22Rv1 (cell line): ENCODE measurements around the gene PLAGL1.

Experiments used
- H3K27ac ChIP-seq: fragments of 450-650 bp; 2 replicates; pipeline ENCODE4 v1.5.1; 2017
- ZFX ChIP-seq: fragments of 450-650 bp; IDR thresholded peaks from 2 replicates; pipeline ENCODE4 v1.6.1; 2017; ENCODE audit warnings: antibody characterized with exemption, borderline replicate concordance
- TF ChIP-seq, protein P1 (sequence below): fragments of 450-650 bp; IDR thresholded peaks from 2 replicates; pipeline ENCODE4 v1.5.1; 2017; ENCODE audit warnings: mild to moderate bottlenecking

The PLAGL1 gene

DNA sequence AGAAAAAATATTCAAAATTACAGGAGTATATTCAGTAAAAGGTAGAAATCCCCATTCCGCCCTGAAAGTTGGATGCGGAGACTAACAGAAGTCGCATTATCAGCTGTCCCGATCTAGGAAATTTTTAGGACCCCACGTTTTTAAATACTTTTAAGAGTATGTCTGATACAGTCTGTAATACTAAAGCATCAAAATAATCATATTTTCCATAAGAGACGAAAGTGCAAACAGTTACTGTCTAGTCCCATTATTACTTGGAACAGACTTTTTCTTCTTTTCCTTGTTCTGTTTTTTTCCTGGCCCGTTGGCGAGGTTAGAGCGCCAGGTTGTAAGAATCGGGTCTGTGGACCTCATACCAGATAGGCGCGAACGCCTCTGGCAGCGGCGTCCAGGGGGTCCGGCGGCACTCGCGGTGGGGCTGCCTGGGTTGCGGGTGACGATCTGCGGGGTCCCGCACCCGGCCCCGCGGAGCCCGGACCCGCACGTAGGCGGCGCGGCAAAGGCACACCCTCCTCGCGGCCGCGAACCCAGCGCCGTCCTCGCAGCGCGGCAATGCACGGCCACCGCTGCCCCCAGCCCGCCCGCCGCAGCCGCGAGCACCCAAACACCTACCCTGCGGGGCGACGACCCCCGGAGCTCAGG lies 460 bp downstream of the PLAGL1 start:
- peak overlapping the region; percentile 35 for H3K27ac ChIP-seq
- TF ChIP-seq, protein P1, sequence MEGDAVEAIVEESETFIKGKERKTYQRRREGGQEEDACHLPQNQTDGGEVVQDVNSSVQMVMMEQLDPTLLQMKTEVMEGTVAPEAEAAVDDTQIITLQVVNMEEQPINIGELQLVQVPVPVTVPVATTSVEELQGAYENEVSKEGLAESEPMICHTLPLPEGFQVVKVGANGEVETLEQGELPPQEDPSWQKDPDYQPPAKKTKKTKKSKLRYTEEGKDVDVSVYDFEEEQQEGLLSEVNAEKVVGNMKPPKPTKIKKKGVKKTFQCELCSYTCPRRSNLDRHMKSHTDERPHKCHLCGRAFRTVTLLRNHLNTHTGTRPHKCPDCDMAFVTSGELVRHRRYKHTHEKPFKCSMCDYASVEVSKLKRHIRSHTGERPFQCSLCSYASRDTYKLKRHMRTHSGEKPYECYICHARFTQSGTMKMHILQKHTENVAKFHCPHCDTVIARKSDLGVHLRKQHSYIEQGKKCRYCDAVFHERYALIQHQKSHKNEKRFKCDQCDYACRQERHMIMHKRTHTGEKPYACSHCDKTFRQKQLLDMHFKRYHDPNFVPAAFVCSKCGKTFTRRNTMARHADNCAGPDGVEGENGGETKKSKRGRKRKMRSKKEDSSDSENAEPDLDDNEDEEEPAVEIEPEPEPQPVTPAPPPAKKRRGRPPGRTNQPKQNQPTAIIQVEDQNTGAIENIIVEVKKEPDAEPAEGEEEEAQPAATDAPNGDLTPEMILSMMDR: no peak
- no peak for TF ChIP-seq ZFX

DNA sequence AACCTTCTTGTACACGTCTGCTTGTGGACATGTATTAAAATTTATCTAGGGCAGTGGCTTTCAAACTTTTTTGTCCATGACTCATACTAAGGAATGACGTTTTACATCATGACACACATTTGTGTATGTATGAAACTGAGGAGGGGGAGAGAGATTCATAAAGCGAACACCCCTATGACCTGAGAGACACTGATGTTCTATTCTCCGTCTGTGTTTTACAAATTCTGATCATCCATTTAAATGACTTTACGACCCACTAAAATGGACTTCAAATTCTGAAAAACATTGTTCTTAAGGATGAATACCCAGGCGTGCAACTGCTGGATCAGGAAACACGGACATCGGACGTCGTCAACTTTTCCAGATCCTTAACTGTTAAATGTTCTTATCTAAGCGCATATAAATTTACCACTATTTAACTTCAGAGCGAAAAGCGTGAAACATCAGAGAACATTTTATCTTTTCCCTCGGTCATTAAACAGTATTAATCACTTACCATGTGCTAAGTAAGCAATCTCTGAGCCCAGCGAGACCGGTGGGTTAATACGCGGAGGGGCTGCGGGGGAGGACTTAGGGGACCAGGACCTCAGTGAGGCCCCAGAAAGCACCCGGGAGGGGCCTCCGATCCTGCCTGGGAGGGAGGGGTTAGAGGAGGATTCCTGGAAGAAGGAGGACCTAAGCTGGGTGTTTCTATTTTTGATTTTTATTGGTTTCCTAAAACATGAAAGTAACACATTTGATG lies 1.2 kb downstream of the PLAGL1 start:
- H3K27ac ChIP-seq: no peak overlapping the region
- TF ChIP-seq ZFX: no peak
- TF ChIP-seq, protein P1: no peak

DNA sequence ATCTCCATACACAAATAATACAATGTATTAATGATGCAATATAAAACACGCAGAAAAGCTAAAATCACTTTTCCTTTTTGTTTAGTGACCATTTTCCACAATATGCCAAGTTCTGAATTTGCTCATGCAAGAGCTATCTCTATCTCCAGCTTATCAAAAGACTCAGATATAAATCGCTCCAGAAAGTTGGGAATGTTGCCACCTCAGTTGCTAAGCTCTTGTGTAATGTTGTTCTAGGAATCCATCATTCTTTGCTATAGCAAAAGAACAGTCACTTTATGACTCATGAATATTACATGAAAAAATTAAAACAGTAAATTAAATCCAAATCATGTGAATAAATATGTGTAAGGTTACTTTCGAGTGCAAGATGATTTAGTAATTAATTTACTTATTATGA lies 8.7 kb downstream of the PLAGL1 start:
- TF ChIP-seq ZFX: no peak
- TF ChIP-seq, protein P1: no peak
- no peak overlapping the region for H3K27ac ChIP-seq

DNA sequence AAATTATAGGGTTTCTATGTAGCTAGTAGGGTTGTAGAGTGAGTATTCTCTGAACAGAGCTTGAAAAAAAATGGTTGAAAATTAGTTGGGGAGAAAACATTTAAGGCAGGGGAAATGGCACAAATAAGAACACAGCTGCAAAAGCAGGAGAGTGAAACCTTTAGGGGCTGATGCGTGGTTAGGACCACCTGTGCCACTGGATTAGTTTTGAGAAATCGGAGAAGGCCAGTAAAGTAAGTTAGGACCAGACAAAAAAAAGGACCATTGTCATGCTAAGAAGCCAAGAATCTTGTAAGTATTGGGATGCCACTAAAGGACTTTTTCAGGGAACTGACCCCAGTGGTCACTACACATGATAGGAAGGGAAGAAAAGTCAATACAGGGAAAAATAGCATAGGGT lies 9.4 kb downstream of the PLAGL1 start:
- no peak for TF ChIP-seq ZFX
- TF ChIP-seq, protein P1: no peak
- no peak overlapping the region for H3K27ac ChIP-seq

DNA sequence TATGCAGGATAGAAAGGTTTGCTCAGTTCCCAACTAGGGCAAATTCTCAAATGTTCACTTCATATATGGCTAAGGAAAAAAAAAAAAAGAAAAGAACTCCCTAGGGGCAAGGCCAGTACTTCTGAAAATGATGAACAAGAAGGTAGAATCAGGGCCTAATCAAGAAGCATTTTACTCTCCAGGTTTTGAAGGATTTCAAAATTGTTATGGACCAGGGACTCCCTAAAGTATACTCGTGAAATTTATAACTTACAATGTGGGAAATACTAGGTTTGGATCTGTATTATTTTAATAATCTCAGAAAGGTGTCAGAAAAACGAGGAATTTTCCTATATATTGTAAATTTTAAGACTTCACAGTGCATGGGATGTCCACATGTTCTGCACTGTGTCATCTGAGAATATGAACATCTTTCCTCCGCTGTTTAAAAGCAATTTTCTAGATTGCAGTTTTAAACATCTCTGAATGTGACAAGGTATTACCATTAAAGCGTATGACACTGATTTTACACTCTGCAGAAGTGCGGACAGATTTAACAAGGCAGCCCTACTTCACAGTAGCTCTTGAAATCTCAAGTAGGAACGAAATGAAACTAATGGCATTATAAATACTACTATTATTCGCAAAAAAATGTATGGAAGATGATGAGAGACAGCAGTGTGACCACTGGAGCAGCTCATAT lies 14.0 kb downstream of the PLAGL1 start:
- TF ChIP-seq, protein P1: no peak
- no peak for TF ChIP-seq ZFX
- no peak overlapping the region for H3K27ac ChIP-seq

DNA sequence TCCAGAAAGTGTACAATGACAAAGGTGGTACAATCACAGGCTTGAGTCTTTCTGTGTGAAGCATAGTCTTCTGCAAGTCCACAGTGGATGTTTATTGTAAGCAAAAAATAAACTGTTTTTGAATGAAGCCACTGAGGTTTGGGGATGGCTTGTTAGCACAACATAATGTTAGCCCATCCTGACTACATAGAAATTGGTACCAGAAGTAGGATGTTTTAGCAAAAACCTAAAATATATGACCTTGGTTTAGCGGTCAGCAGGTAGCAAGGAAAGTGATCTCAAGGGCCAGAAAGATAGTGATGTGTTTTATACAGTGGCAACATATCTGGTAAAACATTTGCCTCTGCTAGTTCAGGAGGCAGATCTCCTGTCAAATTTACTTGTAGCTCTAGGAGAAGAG lies 15.8 kb downstream of the PLAGL1 start:
- no peak for TF ChIP-seq ZFX
- TF ChIP-seq, protein P1: no peak
- H3K27ac ChIP-seq: no peak overlapping the region

DNA sequence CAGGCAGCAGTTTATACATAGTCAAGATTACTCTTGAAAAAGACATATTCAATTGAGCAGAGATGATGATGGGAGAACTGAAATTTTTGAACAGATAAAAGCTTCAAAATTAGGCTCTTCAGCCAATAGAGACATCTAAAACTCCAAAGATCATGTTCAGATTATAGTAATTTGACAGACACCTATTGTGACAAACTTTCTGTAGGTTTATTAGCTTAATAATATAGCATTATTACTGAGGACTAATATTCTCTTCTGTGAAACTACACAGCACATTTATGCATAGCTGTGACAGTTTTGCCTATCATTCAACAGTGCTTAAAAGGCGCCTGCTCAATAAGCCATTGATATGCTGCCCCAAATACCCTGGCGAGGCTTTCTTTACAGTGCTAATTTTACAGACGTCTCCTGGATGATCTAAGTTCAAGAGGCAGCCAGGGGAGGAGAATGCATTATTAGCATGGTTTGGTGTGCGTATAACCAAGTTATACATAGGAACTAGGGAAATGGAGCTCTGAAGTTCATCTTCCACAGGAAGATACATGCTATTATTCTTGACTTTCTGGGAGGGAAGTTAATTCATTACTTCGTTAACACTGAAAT lies 21.5 kb downstream of the PLAGL1 start:
- TF ChIP-seq, protein P1: no peak
- TF ChIP-seq ZFX: no peak
- no peak overlapping the region for H3K27ac ChIP-seq
